MCF 10A (cell line): ENCODE data around the gene DNAH9. TPM values are rescaled to one million over a fixed set of nuclear protein-coding genes. Genes with fewer than 3 reads are reported as not detected.
"Not testable (repeated sequence)": the region's sequence is repeated elsewhere in the genome, so short reads cannot be mapped to it uniquely, and the experiment has no call there.

ENCODE experiments used
- BruUV-seq: library from RNA; stranded (reverse); fragments of 400-500 nt; replicated peaks from 2 replicates; lab custom pipeline; 2021; lab: Mats Ljungman, UMichigan
- CTCF ChIA-PET: fragments of 300-600 bp; sonication (Branson Sonifier 250); formaldehyde crosslinking; extraction: SDS; loops from one replicate; lab custom pipeline; 2021; ENCODE audit warnings: antibody characterized with exemption, inconsistent platforms; lab: Yijun Ruan, JAX
- POLR2A ChIA-PET: fragments of 300-600, 350-650 bp; sonication (Branson Sonifier 250); formaldehyde crosslinking; extraction: SDS; loops from one replicate; lab custom pipeline; 2020; ENCODE audit warnings: antibody characterized with exemption, inconsistent platforms; lab: Yijun Ruan, JAX
- DNase-seq: peaks from one replicate; pipeline ENCODE4 v3.0.0-alpha.2; 2018; ENCODE audit not compliant: unreplicated experiment
- H3K27ac Mint-ChIP-seq: one replicate; pipeline ENCODE4 v1.8.0; 2022; ENCODE audit warnings: mild to moderate bottlenecking, low read depth, mixed read lengths; ENCODE audit not compliant: unreplicated experiment
- H3K27me3 Mint-ChIP-seq: one replicate; pipeline ENCODE4 v1.8.0; 2022; ENCODE audit warnings: mixed read lengths; ENCODE audit not compliant: insufficient read depth, unreplicated experiment
- H3K36me3 Mint-ChIP-seq: one replicate; pipeline ENCODE4 v1.8.0; 2022; ENCODE audit warnings: mild to moderate bottlenecking, moderate library complexity, mixed read lengths; ENCODE audit not compliant: insufficient read depth, unreplicated experiment
- H3K4me1 Mint-ChIP-seq: one replicate; pipeline ENCODE4 v1.8.0; 2022; ENCODE audit warnings: mixed read lengths; ENCODE audit not compliant: insufficient read depth, unreplicated experiment
- H3K4me3 Mint-ChIP-seq: one replicate; pipeline ENCODE4 v1.8.0; 2022; ENCODE audit warnings: mild to moderate bottlenecking, moderate library complexity, mixed read lengths; ENCODE audit not compliant: unreplicated experiment
- H3K9me3 Mint-ChIP-seq: one replicate; pipeline ENCODE4 v1.8.0; 2022; ENCODE audit warnings: mixed read lengths; ENCODE audit not compliant: unreplicated experiment
- CTCF ChIP-seq: fragments of 200-600 bp; IDR thresholded peaks from one replicate; pipeline ENCODE4 v1.8.0; 2022; ENCODE audit warnings: antibody characterized with exemption, mild to moderate bottlenecking; ENCODE audit not compliant: unreplicated experiment
- intact Hi-C: fragments of 100-400 bp; cut with micrococcal nuclease; formaldehyde crosslinking; loops from 2 replicates; pipeline ENCODE4 v1.14.1; 2022
- total RNA-seq: library from RNA; stranded (reverse); gene quantifications from 2 replicates; pipeline ENCODE4 v1.2.3, GENCODE V29; 2022

DNAH9 gene
- total RNA-seq, 1 experiment from 2014 or later, result 0.44 TPM

GRCh38 chr17:11954936-11955335 is 356.7 kb downstream of the DNAH9 start:
- Mint-ChIP-seq H3K4me3 (no peak overlapping the region), H3K27me3 (no peaks in the 10 kb centered on the region), H3K36me3 (no peaks in the 10 kb centered on the region), H3K4me1 (peaks cover 4% of the 10 kb centered on the region), H3K27ac (no peak overlapping the region), H3K9me3 (no peaks in the 10 kb centered on the region)
- POLR2A ChIA-PET, result interaction anchor here (0.7 to 1.3 kb wide), 3 partner anchors 10 to 70 kb away, joined by 3 to 11 read pairs (median 4); no protein-coding TSS in a partner anchor
- intact Hi-C loops, result no loop called here
- DNase-seq, result peak; percentile 17
- CTCF ChIA-PET, result interaction anchor here (1.1 to 1.6 kb wide), 3 partner anchors 19 to 31 kb away, joined by 3 to 9 read pairs (median 7); no protein-coding TSS in a partner anchor
- no TSS peak for BruUV-seq
- no peak for TF ChIP-seq CTCF

GRCh38 chr17:11969565-11969964 is 371.3 kb downstream of the DNAH9 start:
- H3K27ac Mint-ChIP-seq, result no peak overlapping the region
- no peaks in the 10 kb centered on the region for H3K36me3 Mint-ChIP-seq
- DNase-seq, result peak; percentile 12
- no TSS peak for BruUV-seq
- H3K9me3 Mint-ChIP-seq, result peaks cover 31% of the 10 kb centered on the region
- H3K4me3 Mint-ChIP-seq, result no peak overlapping the region
- POLR2A ChIA-PET, result interaction anchor here (0.9 to 3.0 kb wide), 4 partner anchors 21 to 30 kb away, joined by 3 to 18 read pairs (median 8); partner anchors contain the start of gene ZNF18
- H3K4me1 Mint-ChIP-seq, result peaks cover 5% of the 10 kb centered on the region
- H3K27me3 Mint-ChIP-seq, result no peaks in the 10 kb centered on the region
- intact Hi-C loops, result no loop called here
- CTCF ChIA-PET, result interaction anchor here (0.6 to 2.2 kb wide), 6 partner anchors 11 to 1253 kb away, joined by 3 to 9 read pairs (median 4); no protein-coding TSS in a partner anchor
- no peak for TF ChIP-seq CTCF

GRCh38 chr17:11972741-11973140 is 374.5 kb downstream of the DNAH9 start:
- H3K27me3 Mint-ChIP-seq, intact Hi-C loops, DNase-seq, H3K4me3 Mint-ChIP-seq, BruUV-seq, CTCF ChIA-PET, H3K9me3 Mint-ChIP-seq, H3K27ac Mint-ChIP-seq, POLR2A ChIA-PET: not testable (repeated sequence)
- peaks cover 26% of the 10 kb centered on the region for H3K4me1 Mint-ChIP-seq
- peaks cover 23% of the 10 kb centered on the region for H3K36me3 Mint-ChIP-seq

- DNase-seq, result no peak
- Mint-ChIP-seq H3K4me1 (peaks cover 26% of the 10 kb centered on the region), H3K27me3 (no peaks in the 10 kb centered on the region), H3K27ac (no peak overlapping the region), H3K9me3 (no peaks in the 10 kb centered on the region), H3K4me3 (no peak overlapping the region), H3K36me3 (peaks cover 37% of the 10 kb centered on the region)
- intact Hi-C loops, result loop anchor here (10.0 kb wide), 4 partner anchors 235 to 1245 kb away; partner anchors contain the start of gene TMEM220
- CTCF ChIA-PET, result interaction anchor here (0.6 to 7.5 kb wide), 14 partner anchors 11 to 1242 kb away, joined by 3 to 48 read pairs (median 3); no protein-coding TSS in a partner anchor
- no peak for TF ChIP-seq CTCF
- BruUV-seq, result no TSS peak
- POLR2A ChIA-PET, result interaction anchor here (2.4 to 3.1 kb wide), 3 partner anchors 17 to 35 kb away, joined by 8 to 19 read pairs (median 15); partner anchors contain the start of gene ZNF18
Measured at GRCh38 chr17:11979795-11980194, 381.5 kb downstream of the DNAH9 start.
